ENCODE data around the gene ZFYVE26.

Gene ZFYVE26

DNA sequence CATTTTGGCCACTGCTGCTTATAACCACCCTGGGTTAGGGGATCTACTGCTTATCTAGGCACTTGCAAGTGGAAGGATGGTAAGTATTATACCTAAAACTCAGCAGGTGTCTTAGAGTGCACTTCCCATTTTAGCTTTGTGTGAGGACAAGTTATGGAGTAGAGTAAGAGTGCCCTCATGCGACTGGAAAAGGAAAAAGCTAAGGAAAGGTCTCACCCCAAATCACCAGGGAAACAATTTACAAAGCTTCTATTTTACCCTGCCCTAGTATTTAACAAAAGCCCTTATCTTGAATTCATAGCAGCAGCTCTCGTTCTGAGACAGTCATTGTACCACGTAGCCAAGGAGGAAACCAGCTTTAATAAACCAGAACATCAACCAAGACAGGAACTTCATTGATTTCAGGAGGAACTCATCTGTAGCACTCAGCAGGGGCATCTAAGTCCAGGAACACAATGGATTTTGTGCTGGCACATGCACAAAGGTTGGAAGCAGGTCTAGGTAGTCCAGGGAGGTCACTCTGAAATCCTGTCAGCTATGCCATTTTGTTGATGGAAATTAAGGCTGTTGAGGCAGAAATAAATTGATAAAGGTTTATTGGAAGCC is 111.8 kb downstream of the ZFYVE26 start:
- DNase-seq: peak; percentile 59

GRCh38 chr14:67703997-67704396 is 112.4 kb downstream of the ZFYVE26 start:
- DNase-seq: peak; percentile 41

- DNase-seq: peak; percentile 23
Measured at GRCh38 chr14:67701492-67701891, 114.9 kb downstream of the ZFYVE26 start, which contains the start of gene RDH12. RDH12 (plus strand) TSS chr14:67701886; CDS start chr14:67722643, 20,757 bp downstream.

DNA sequence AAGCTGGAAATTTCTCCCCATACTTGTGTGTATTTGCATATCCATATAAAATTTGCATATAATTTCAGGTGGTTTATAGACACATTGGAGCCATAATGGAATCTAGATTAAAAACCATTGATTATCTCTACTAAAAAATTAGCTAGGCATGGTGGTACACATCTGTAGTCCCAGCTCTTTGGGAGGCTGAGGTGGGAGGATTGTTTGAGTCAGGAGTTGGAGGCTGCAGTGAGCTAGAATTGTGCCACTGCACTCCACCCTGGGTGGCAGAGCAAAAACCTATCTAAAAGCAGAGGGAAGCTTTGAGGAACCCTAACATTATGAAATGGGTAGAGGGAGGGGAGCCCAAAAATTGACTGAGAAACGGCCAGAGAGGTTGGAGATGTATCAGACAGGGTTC is 118.2 kb downstream of the ZFYVE26 start:
- no peak for DNase-seq

DNA sequence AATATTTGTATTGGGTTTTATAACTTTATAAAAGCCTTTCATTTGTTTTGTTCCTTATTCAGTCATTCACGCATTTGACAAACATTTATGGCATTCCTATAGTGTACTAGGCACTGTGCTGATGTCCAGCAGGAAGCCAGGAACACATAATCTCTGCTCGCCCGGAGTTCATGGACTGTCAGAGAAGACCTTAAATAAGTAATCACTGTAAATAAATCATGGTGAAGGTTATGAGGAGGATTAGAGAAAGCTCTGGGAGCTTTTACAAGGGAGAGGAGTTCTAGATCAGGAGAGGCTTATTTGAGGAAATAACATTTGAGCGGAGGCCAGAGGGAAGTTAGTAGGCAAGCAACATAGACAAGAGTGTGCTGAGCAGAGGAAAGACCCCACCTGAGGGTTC is 119.4 kb downstream of the ZFYVE26 start:
- peak; percentile 26 for DNase-seq
